Pancreas (tissue), 10 donors: ENCODE data around the gene PCDHGC4. TPM values are rescaled to one million over a fixed set of nuclear protein-coding genes. Genes with fewer than 3 reads are reported as not detected.

Experiments used
- ATAC-seq, 4 donors: fragments of 200-7000 bp; cut with Tn5 transposase; one replicate each; pipeline versions ENCODE4 v1.8.0 to v1.9.1; 2020; ENCODE audit warnings: mild to moderate bottlenecking in 4 of 4, moderate library complexity in 4 of 4
- DNase-seq, 6 donors: peaks; one replicate each; pipeline ENCODE4 v3.0.0-alpha.2; 2020
- FAIRE-seq: peaks from 2 replicates; lab custom pipeline; 2012; peaks lifted over from hg19 to GRCh38; lab: Jason Lieb, UNC
- H3K27ac ChIP-seq, 4 donors: fragments of 200-600 bp; sonication (generic); 1 replicate in 3 of 4; 2 replicates in 1 of 4; pipeline versions ENCODE4 v1.5.0 to v1.8.0; 2020
- H3K27me3 ChIP-seq, 4 donors: fragments of 200-600 bp; one replicate each; pipeline ENCODE4 v1.8.0; 2021
- H3K36me3 ChIP-seq, 3 donors: fragments of 200-600 bp; sonication (generic) in 1 of 3; one replicate each; pipeline versions ENCODE4 v1.5.0 to v1.8.0; 2020 to 2021
- H3K4me1 ChIP-seq, 3 donors: fragments of 200-600 bp; one replicate each; pipeline ENCODE4 v1.8.0; 2021
- H3K4me3 ChIP-seq, 4 donors: fragments of 200-600 bp; sonication (generic) in 2 of 4; one replicate each; pipeline versions ENCODE4 v1.5.0 to v1.8.0; 2020 to 2021
- H3K9me3 ChIP-seq, 4 donors: fragments of 200-600 bp; one replicate each; pipeline ENCODE4 v1.8.0; 2021
- WGBS, 2 donors: extraction: QIAGEN DNeasy Blood & Tissue Kit; methylation state at CpG; one replicate each; pipeline ENCODE4 v1.1.7; 2013; 5-methylcytosine and 5-hydroxymethylcytosine counted together
- intact Hi-C, 3 donors: fragments of 100-400 bp; cut with DNase I; formaldehyde crosslinking; loops; one replicate each; pipeline versions ENCODE4 v1.11.1 to v1.14.2; 2022
- polyA plus RNA-seq, 2 donors: library from polyadenylated mRNA; stranded (reverse); fragments of 200-250 nt; gene quantifications; one replicate each; pipeline ENCODE4 v1.2.3, GENCODE V29; 2013
- total RNA-seq, 6 donors: library from RNA; stranded (reverse); fragmentation: NEBNext Ultra II Directional in 4 of 6; extraction: Animal tissue kit (Norgen Biotek cat#: 25700) in 4 of 6; gene quantifications; one replicate each; pipeline versions ENCODE4 v1.2.1 to v1.2.4, GENCODE V29; 2021 to 2023
- TF ChIP-seq, protein P1 (sequence below), 4 donors: fragments of 200-600 bp; sonication (generic) in 3 of 4; IDR thresholded peaks; one replicate each; pipeline versions ENCODE4 v1.5.0 to v1.8.0; 2021; ENCODE audit warnings: antibody characterized with exemption in 4 of 4
- donor health status: healthy with polysubstance abuse.
- donor health status: DM: no; HTN: no; CAD: no; lungs with moderate emphysema.
- donor health status: DM: no; HTN: no; CAD: no.
- donor health status: control.
- donor health status: control.
- donor health status: Bipolar disorder and iron deficiency.
- donor health status: DM: yes; HTN: yes; CAD: no.
- donor health status: DM: no; HTN: no; CAD: no.
- donor health status: DM: no; HTN: no; CAD: no.
- donor health status: DM: yes; HTN: yes; CAD: no.

The PCDHGC4 gene
- total and polyA plus RNA-seq, 8 donors, result 0.35 to 1.4 (median 0.70) TPM

DNA sequence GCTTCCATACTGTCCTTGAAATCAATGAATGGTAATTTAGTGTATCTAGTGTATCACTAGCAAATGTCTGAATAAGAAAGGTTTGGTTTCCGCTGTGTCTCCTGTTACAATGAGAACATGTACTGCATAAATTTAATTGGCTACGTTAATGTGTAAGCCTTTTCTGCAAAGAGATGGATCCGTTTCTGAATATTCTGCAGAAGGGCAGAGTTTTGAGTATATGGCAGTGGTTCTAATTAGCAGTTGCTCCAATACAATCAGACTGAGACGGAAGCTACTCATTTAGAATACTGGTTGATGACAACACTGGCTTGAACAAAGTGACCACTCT is 555 bp upstream of the PCDHGC4 start:
- Histone ChIP-seq H3K27ac (no peak overlapping the region), H3K4me1 (no peaks in the 10 kb centered on the region), H3K36me3 (no peaks in the 10 kb centered on the region), H3K9me3 (no peaks in the 10 kb centered on the region), H3K4me3 (peak overlapping the region in 2 of 4 donors; percentile 12 to 36), H3K27me3 (no peaks in the 10 kb centered on the region)
- FAIRE-seq, result no peak
- TF ChIP-seq, protein P1, sequence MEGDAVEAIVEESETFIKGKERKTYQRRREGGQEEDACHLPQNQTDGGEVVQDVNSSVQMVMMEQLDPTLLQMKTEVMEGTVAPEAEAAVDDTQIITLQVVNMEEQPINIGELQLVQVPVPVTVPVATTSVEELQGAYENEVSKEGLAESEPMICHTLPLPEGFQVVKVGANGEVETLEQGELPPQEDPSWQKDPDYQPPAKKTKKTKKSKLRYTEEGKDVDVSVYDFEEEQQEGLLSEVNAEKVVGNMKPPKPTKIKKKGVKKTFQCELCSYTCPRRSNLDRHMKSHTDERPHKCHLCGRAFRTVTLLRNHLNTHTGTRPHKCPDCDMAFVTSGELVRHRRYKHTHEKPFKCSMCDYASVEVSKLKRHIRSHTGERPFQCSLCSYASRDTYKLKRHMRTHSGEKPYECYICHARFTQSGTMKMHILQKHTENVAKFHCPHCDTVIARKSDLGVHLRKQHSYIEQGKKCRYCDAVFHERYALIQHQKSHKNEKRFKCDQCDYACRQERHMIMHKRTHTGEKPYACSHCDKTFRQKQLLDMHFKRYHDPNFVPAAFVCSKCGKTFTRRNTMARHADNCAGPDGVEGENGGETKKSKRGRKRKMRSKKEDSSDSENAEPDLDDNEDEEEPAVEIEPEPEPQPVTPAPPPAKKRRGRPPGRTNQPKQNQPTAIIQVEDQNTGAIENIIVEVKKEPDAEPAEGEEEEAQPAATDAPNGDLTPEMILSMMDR (IDR thresholded peaks at IDR 0.05), result no peak
- intact Hi-C loops, result no loop called here
- no peak for DNase-seq
- peak in 1 of 4 donors; percentile 51 for ATAC-seq
- WGBS, 2 donors, result 23 to 26% methylated on average over 4 of the region's 4 CpGs

DNA sequence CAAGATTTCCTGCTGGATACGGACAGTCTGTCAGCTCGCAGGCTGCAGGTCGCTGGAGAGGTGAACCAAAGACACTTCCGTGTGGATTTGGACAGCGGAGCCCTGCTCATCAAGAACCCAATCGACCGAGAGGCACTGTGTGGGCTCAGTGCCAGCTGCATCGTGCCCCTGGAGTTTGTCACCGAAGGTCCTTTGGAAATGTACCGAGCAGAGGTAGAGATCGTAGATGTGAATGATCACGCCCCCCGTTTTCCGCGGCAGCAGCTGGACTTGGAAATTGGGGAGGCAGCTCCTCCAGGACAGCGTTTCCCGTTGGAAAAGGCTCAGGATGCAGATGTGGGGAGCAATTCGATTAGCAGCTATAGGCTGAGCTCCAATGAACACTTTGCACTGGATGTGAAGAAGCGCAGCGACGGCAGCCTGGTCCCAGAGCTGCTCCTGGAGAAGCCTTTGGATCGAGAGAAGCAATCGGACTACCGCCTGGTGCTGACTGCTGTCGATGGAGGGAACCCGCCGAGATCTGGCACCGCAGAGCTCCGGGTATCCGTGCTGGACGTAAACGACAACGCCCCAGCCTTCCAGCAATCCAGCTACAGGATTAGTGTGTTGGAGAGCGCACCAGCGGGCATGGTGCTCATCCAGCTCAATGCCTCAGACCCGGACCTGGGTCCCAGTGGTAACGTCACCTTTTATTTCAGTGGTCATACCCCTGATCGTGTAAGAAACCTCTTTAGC is 658 bp downstream of the PCDHGC4 start:
- WGBS, 2 donors, result 58 to 60% methylated on average over 38 of the region's 38 CpGs

DNA sequence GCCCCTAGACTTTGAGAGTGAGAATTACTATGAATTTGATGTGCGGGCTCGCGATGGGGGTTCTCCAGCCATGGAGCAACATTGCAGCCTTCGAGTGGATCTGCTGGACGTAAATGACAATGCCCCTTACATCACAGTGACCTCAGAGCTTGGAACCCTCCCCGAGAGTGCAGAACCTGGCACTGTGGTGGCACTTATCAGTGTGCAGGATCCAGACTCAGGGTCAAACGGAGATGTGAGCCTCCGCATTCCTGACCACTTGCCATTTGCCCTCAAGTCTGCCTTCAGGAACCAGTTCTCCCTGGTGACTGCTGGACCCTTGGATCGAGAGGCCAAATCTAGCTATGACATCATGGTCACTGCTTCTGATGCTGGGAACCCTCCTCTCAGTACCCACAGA is 1.3 kb downstream of the PCDHGC4 start:
- Histone ChIP-seq H3K27ac (no peak overlapping the region), H3K4me1 (no peaks in the 10 kb centered on the region), H3K27me3 (no peaks in the 10 kb centered on the region), H3K4me3 (no peak overlapping the region), H3K9me3 (no peaks in the 10 kb centered on the region), H3K36me3 (no peaks in the 10 kb centered on the region)
- intact Hi-C loops, result no loop called here
- WGBS, 2 donors, result 91% methylated on average over 9 of the region's 9 CpGs
- no peak for DNase-seq
- no peak for FAIRE-seq
- ATAC-seq, result no peak
- TF ChIP-seq, protein P1 (IDR thresholded peaks at IDR 0.05), result no peak

More for the DNA sequence above, 658 bp downstream of the PCDHGC4 start:
- H3K27me3 ChIP-seq, result no peaks in the 10 kb centered on the region
- no peaks in the 10 kb centered on the region for H3K36me3 ChIP-seq
- TF ChIP-seq, protein P1 (IDR thresholded peaks at IDR 0.05), result no peak
- FAIRE-seq (no peak), ATAC-seq (peak in 3 of 4 donors; percentile 12 to 36 (median 35)), DNase-seq (peak in 1 of 6 donors; percentile 20)
- peak overlapping the region in 2 of 4 donors; percentile 12 to 36 for H3K4me3 ChIP-seq
- no peak overlapping the region for H3K27ac ChIP-seq
- H3K4me1 ChIP-seq, result no peaks in the 10 kb centered on the region
- no peaks in the 10 kb centered on the region for H3K9me3 ChIP-seq
- intact Hi-C loops, result no loop called here

DNA sequence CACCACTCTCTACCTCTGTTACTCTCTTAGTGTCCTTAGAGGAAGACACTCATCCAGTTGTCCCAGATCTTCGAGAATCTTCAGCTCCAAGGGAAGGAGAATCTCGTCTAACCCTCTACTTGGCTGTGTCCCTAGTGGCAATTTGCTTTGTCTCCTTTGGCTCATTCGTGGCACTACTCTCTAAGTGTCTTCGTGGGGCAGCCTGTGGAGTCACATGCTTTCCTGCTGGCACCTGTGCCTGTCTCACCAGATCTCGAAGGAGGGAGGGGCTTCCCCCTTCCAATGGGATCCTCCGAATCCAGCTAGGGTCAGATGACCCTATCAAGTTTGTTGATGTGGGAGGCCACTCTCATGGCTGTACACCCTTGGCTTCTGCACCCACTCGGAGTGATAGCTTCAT is 2.3 kb downstream of the PCDHGC4 start:
- Histone ChIP-seq H3K27me3 (no peaks in the 10 kb centered on the region), H3K4me3 (no peak overlapping the region), H3K36me3 (no peaks in the 10 kb centered on the region), H3K9me3 (no peaks in the 10 kb centered on the region), H3K4me1 (no peaks in the 10 kb centered on the region), H3K27ac (no peak overlapping the region)
- TF ChIP-seq, protein P1 (IDR thresholded peaks at IDR 0.05), result no peak
- FAIRE-seq, result no peak
- WGBS, 2 donors, result 90 to 92% methylated on average over 7 of the region's 7 CpGs
- ATAC-seq, result no peak
- intact Hi-C loops, result no loop called here
- DNase-seq, result no peak
